Measurements from ENCODE around the gene GP1BB. TPM values are rescaled to one million over a fixed set of nuclear protein-coding genes. Genes with fewer than 3 reads are reported as not detected.
A peak's percentile ranks its signal among the peaks of the same experiment; 100 is the strongest.
"Not testable (repeated sequence)": the region's sequence is repeated elsewhere in the genome, so short reads cannot be mapped to it uniquely, and the experiment has no call there.

The GP1BB gene
- total RNA-seq, 2 donors from 2014 or later: 6.8 to 60.3 TPM

DNA sequence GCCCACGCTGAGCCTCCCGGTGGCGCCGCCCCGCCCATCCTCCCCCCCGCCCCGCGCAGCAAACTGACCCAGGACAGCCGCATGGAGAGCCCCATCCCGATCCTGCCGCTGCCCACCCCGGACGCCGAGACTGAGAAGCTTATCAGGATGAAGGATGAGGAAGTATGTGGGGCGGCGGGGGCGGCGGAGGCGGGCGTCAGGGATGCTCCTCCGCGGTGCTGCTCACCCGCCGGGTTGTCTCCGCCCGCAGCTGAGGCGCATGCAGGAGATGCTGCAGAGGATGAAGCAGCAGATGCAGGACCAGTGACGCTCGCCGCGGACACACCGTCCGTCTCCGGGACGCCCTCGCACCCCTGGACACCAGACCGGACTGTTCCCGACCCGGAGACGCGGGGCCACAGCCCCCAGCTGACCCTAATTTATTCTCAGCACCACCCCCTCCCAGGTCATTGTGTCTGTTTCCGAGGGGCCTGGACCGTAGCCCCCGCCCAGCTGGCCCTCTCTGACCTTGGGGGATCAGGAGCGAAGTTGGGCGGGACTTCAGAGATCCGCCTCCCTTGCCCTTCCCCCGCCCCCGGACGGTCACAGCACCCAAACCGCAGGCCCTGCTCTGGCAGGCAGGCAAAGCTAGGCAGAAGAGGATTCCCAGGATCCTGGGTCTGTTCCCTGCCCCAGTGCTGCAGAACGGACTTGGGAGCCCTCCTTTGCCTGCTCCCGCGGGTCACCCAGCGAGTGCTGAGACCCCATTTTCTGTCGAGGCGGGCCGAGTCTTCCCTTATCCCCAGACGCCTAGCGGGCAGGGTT lies 959 bp upstream of the GP1BB start:
- WGBS: 90% methylated on average over 37 of the region's 60 CpGs

DNA sequence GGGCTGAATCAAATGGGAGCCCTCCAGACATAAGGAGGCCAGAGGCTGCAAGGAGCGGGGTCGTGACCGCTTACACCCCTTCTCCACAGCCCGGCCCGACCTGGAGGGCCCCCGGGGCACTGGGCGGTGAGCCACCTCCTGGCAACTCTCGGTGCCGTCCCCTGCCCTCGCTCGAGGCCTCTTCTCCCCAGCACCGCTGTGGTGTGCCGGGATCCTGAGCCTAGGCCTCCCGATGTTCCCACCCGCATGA lies 432 bp upstream of the GP1BB start:
- H3K9me3 ChIP-seq: no peaks in the 10 kb centered on the region
- H3K36me3 ChIP-seq: no peaks in the 10 kb centered on the region
- H3K27me3 ChIP-seq (replicated peaks; ENCODE audit: insufficient read depth): no peaks in the 10 kb centered on the region
- WGBS: 52% methylated on average over 12 of the region's 15 CpGs
- no peak for DNase-seq (ENCODE audit: low spot score)
- no peak overlapping the region for H3K4me3 ChIP-seq
- no peak overlapping the region for H3K27ac ChIP-seq
- intact Hi-C loops (cut with DNase I): no loop called here
- H3K4me1 ChIP-seq (replicated peaks): peaks cover 2% of the 10 kb centered on the region
- TF ChIP-seq POLR2A (IDR thresholded peaks at IDR 0.05): no peak
- TF ChIP-seq, protein P1, sequence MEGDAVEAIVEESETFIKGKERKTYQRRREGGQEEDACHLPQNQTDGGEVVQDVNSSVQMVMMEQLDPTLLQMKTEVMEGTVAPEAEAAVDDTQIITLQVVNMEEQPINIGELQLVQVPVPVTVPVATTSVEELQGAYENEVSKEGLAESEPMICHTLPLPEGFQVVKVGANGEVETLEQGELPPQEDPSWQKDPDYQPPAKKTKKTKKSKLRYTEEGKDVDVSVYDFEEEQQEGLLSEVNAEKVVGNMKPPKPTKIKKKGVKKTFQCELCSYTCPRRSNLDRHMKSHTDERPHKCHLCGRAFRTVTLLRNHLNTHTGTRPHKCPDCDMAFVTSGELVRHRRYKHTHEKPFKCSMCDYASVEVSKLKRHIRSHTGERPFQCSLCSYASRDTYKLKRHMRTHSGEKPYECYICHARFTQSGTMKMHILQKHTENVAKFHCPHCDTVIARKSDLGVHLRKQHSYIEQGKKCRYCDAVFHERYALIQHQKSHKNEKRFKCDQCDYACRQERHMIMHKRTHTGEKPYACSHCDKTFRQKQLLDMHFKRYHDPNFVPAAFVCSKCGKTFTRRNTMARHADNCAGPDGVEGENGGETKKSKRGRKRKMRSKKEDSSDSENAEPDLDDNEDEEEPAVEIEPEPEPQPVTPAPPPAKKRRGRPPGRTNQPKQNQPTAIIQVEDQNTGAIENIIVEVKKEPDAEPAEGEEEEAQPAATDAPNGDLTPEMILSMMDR (IDR thresholded peaks at IDR 0.05): no peak
- no peak for TF ChIP-seq POLR2AphosphoS5 (IDR thresholded peaks at IDR 0.05)

More for the DNA sequence above, 959 bp upstream of the GP1BB start:
- Histone ChIP-seq H3K4me3 (no peak overlapping the region), H3K27me3 (replicated peaks; ENCODE audit: insufficient read depth) (no peaks in the 10 kb centered on the region), H3K4me1 (replicated peaks) (peaks cover 7% of the 10 kb centered on the region), H3K27ac (no peak overlapping the region), H3K36me3 (no peaks in the 10 kb centered on the region), H3K9me3 (no peaks in the 10 kb centered on the region)
- intact Hi-C loops (cut with DNase I): no loop called here
- TF ChIP-seq POLR2A (IDR thresholded peaks at IDR 0.05): no peak
- DNase-seq (ENCODE audit: low spot score): no peak

DNA sequence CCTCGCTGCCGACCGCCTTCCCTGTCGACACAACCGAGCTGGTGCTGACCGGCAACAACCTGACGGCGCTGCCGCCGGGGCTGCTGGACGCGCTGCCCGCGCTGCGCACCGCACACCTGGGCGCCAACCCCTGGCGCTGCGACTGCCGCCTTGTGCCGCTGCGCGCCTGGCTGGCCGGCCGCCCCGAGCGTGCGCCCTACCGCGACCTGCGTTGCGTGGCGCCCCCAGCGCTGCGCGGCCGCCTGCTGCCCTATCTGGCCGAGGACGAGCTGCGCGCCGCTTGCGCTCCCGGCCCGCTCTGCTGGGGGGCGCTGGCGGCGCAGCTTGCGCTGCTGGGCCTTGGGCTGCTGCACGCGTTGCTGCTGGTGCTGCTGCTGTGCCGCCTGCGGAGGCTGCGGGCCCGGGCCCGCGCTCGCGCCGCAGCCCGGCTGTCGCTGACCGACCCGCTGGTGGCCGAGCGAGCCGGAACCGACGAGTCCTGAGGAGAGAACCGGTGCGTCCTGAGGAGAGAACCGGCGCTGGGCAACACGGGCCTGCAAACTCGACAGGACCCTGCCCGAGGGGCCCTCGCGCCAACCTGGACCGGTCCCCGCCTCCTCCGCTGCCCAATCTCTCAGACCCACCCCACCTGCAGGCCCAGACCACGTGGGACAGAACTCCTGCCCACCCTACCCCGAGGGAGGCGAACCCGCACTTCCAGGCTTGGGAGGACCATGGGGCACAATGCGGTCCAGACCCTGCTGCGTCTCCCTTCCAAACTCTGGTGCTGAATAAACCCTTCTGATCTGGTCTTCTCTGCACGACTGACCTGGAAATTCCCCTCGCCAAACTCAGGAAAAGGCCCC lies 866 bp downstream of the GP1BB start:
- no peaks in the 10 kb centered on the region for H3K9me3 ChIP-seq
- H3K4me3 ChIP-seq: peak overlapping the region; percentile 5 to 7
- intact Hi-C loops (cut with DNase I): no loop called here
- TF ChIP-seq, protein P1 (IDR thresholded peaks at IDR 0.05): peak in 1 of 4 experiments; percentile 17
- no peak for TF ChIP-seq POLR2AphosphoS5 (IDR thresholded peaks at IDR 0.05)
- DNase-seq (ENCODE audit: low spot score): no peak
- WGBS: 9% methylated on average over 44 of the region's 89 CpGs
- no peaks in the 10 kb centered on the region for H3K36me3 ChIP-seq
- H3K4me1 ChIP-seq (replicated peaks): peaks cover 2% of the 10 kb centered on the region
- H3K27me3 ChIP-seq (replicated peaks; ENCODE audit: insufficient read depth): no peaks in the 10 kb centered on the region
- H3K27ac ChIP-seq: no peak overlapping the region

DNA sequence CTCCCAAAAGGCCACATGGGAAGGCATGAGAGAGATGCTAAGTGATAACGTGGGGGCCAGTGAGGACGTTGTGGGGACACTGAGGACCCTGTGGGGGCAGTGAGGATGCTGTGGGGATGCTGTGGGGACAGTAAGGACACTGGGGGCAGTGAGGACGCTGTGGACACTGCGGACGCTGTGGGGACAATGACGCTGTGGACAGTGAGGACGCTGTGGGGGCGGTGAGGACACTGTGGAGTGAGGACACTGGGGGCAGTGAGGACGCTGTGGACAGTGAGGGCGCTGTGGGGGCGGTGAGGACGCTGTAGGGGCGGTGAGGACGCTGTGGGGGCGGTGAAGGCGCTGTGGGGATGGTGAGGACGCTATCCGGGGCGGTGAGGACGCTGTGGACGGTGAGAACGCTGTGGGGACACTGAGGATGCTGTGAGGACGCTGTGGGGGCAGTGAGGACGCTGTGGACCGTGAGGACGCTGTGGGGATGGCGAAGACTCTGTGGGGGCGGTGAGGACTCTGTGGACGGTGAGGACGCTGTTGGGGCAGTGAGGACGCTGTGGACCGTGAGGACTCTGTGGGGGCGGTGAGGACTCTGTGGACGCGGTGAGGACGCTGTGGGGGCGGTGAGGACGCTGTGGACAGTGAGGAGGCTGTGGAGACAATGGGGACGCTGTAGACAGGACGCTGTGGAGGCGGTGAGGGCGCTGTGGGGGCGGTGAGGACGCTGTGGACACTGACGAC lies 1.8 kb downstream of the GP1BB start:
- 72% methylated on average over 45 of the region's 45 CpGs for WGBS
- no peak for TF ChIP-seq POLR2A (IDR thresholded peaks at IDR 0.05)
- TF ChIP-seq, protein P1 (IDR thresholded peaks at IDR 0.05): no peak
- TF ChIP-seq POLR2AphosphoS5 (IDR thresholded peaks at IDR 0.05): no peak
- intact Hi-C loops (cut with DNase I): no loop called here
- Histone ChIP-seq H3K4me1 (replicated peaks) (peaks cover 2% of the 10 kb centered on the region), H3K27ac (no peak overlapping the region), H3K4me3 (no peak overlapping the region), H3K36me3 (no peaks in the 10 kb centered on the region), H3K27me3 (replicated peaks; ENCODE audit: insufficient read depth) (no peaks in the 10 kb centered on the region), H3K9me3 (no peaks in the 10 kb centered on the region)
- DNase-seq (ENCODE audit: low spot score): no peak

DNA sequence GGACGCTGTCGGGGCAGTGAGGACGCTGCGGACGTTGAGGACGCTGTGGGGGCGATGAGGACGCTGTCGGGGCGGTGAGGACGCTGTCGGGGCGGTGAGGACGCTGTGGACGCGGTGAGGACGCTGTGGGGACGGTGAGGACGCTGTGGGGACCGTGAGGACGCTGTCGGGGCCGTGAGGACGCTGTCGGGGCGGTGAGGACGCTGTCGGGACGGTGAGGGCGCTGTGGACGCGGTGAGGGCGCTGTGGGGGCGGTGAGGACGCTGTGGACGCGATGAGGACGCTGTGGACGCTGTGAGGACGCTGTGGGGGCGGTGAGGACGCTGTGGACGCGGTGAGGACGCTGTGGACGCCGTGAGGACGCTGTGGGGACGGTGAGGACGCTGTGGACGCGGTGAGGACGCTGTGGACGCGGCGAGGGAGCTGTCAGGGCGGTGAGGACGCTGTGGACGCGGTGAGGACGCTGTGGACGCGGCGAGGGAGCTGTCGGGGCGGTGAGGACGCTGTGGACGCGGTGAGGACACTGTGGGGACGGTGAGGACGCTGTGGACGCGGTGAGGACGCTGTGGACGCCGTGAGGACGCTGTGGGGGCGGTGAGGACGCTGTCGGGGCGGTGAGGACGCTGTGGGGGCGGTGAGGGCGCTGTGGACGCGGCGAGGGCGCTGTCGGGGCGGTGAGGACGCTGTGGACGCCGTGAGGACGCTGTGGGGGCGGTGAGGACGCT lies 2.9 kb downstream of the GP1BB start:
- H3K9me3 ChIP-seq; DNase-seq (ENCODE audit: low spot score); H3K27me3 ChIP-seq (replicated peaks; ENCODE audit: insufficient read depth); H3K4me1 ChIP-seq (replicated peaks); intact Hi-C loops (cut with DNase I); H3K27ac ChIP-seq; H3K4me3 ChIP-seq; H3K36me3 ChIP-seq: not testable (repeated sequence)
- WGBS: 83% methylated on average over 96 of the region's 96 CpGs

All from prostate gland (tissue), 2 donors.